ENCODE measurements around the gene SAXO1. TPM values are rescaled to one million over a fixed set of nuclear protein-coding genes. Genes with fewer than 3 reads are reported as not detected.

SAXO1 gene
- total RNA-seq, 1 experiment from 2014 or later: not detected

DNA sequence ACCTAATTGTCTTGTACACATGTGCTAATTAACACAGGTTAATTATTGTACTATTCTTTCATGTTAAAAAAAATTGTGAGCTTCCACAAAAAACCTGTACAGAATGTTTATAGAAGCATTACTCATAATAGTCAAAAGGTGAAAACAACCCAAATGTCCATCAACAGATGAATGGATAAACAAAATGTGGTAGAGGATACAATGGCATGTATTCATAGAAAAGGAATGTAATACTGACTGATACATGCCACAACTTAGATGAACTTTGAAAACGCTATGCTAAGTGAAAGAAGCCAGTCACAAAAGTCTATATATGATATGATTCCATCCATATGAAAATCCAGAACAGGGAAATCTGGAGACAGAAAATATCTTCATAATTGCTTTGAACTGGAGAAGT, 41.8 kb upstream of the SAXO1 start:
- Histone ChIP-seq H3K4me3 (replicated peaks in 1 of 2; ENCODE audit: low read depth in 1 of 2, low read length in 2 of 2) (no peak overlapping the region), H3K79me2 (ENCODE audit: insufficient read depth, low read length) (peaks cover 12% of the 10 kb centered on the region), H4K20me1 (ENCODE audit: insufficient read depth) (no peaks in the 10 kb centered on the region), H3K4me2 (ENCODE audit: low read length) (no peak overlapping the region), H3K27me3 (ENCODE audit: insufficient read depth, low read length) (no peaks in the 10 kb centered on the region), H3K27ac (ENCODE audit: low read depth, low read length) (no peak overlapping the region), H2AFZ (ENCODE audit: low read depth, low read length, poor library complexity, severe bottlenecking) (no peak overlapping the region), H3K9me2 (ENCODE audit: insufficient read depth) (no peaks in the 10 kb centered on the region), H3K9me3 (ENCODE audit: control insufficient read depth in 1 of 2, insufficient read depth in 1 of 2, low read depth in 1 of 2, low read length in 2 of 2) (no peaks in the 10 kb centered on the region), H3K36me3 (ENCODE audit: control insufficient read depth in 1 of 2, insufficient read depth in 2 of 2, low read length in 2 of 2) (peaks cover 36 to 52% of the 10 kb centered on the region in 2 experiments), H3K9ac (ENCODE audit: low read length) (no peak overlapping the region), H3K4me1 (ENCODE audit: control insufficient read depth in 1 of 2, insufficient read depth in 2 of 2, low read length in 2 of 2) (peaks cover 0 to 4% of the 10 kb centered on the region in 2 experiments; a peak in 1 of 4 replicates)
- ChIA-PET POLR2A (no interaction called here), RAD21 (ENCODE audit: low non-redundant PET in 1 of 2, low total read pairs in 2 of 2, uncharacterized antibody in 2 of 2, unreplicated experiment in 2 of 2) (no interaction called here), CTCF (interaction anchor here (1.9 kb wide), 1 partner anchor 11 kb away, joined by 4 read pairs; no protein-coding TSS in a partner anchor)
- no peak for DNase-seq (ENCODE audit: low read depth, low spot score)
- TF ChIP-seq SIN3A (IDR thresholded peaks at IDR 0.05; ENCODE audit: low read depth): no peak
- no peak for TF ChIP-seq ATF3 (IDR thresholded peaks at IDR 0.05)
- TF ChIP-seq JUND (IDR thresholded peaks at IDR 0.05): no peak
- TF ChIP-seq, protein P1, sequence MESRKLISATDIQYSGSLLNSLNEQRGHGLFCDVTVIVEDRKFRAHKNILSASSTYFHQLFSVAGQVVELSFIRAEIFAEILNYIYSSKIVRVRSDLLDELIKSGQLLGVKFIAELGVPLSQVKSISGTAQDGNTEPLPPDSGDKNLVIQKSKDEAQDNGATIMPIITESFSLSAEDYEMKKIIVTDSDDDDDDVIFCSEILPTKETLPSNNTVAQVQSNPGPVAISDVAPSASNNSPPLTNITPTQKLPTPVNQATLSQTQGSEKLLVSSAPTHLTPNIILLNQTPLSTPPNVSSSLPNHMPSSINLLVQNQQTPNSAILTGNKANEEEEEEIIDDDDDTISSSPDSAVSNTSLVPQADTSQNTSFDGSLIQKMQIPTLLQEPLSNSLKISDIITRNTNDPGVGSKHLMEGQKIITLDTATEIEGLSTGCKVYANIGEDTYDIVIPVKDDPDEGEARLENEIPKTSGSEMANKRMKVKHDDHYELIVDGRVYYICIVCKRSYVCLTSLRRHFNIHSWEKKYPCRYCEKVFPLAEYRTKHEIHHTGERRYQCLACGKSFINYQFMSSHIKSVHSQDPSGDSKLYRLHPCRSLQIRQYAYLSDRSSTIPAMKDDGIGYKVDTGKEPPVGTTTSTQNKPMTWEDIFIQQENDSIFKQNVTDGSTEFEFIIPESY (IDR thresholded peaks at IDR 0.05; ENCODE audit: extremely low read depth, insufficient replicate concordance, low read length): no peak
- no peak for TF ChIP-seq POLR2A (IDR thresholded peaks at IDR 0.05; ENCODE audit: borderline replicate concordance, extremely low read depth, insufficient read depth, insufficient read length)
- peak; percentile 61; the same call in 1 of the 2 replicates for ATAC-seq
- no TSS peak for BruUV-seq (replicated peaks)
- intact Hi-C loops (cut with micrococcal nuclease): no loop called here

DNA sequence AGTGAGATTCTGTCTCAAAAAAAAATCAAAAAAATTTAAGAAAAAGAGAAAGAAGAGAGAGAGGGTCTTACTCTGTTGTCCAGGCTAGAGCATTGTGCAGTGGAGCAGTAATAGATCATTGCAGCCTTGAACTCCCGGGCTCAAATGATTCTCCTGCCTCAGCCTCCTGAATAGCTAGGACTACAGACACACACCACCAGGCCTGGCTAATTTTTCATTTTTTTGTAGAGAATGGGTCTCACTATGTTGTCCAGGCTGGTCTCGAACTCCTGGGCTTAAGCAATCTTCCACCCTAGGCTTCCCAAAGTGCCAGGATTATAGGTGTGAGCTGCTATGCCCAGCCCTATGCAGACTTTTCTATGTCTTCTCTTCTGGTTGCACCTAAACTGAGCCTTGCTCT, 41.2 kb upstream of the SAXO1 start:
- CTCF ChIA-PET: interaction anchor here (1.9 kb wide), 1 partner anchor 12 kb away, joined by 4 read pairs; no protein-coding TSS in a partner anchor
- no peak overlapping the region for H3K27ac ChIP-seq (ENCODE audit: low read depth, low read length)
- no peak overlapping the region for H2AFZ ChIP-seq (ENCODE audit: low read depth, low read length, poor library complexity, severe bottlenecking)
- peak; percentile 38; the same call in 1 of the 2 replicates for ATAC-seq
- H3K9me3 ChIP-seq (ENCODE audit: control insufficient read depth in 1 of 2, insufficient read depth in 1 of 2, low read depth in 1 of 2, low read length in 2 of 2): no peaks in the 10 kb centered on the region
- TF ChIP-seq CEBPB (IDR thresholded peaks at IDR 0.05; ENCODE audit: low read depth) (no peak), SP1 (IDR thresholded peaks at IDR 0.05; ENCODE audit: low read depth) (no peak), TCF7L2 (IDR thresholded peaks at IDR 0.05; ENCODE audit: borderline replicate concordance, extremely low read depth, insufficient read depth, insufficient read length) (no peak), SIN3A (IDR thresholded peaks at IDR 0.05; ENCODE audit: low read depth) (no peak), POLR2A (IDR thresholded peaks at IDR 0.05; ENCODE audit: borderline replicate concordance, extremely low read depth, insufficient read depth, insufficient read length) (no peak), EGR1 (IDR thresholded peaks at IDR 0.05; ENCODE audit: low read depth) (no peak)
- peaks cover 12% of the 10 kb centered on the region for H3K79me2 ChIP-seq (ENCODE audit: insufficient read depth, low read length)
- intact Hi-C loops (cut with micrococcal nuclease): no loop called here
- RAD21 ChIA-PET (ENCODE audit: low non-redundant PET in 1 of 2, low total read pairs in 2 of 2, uncharacterized antibody in 2 of 2, unreplicated experiment in 2 of 2): no interaction called here
- H3K4me2 ChIP-seq (ENCODE audit: low read length): no peak overlapping the region
- no peak overlapping the region for H3K4me3 ChIP-seq (replicated peaks in 1 of 2; ENCODE audit: low read depth in 1 of 2, low read length in 2 of 2)
- no peaks in the 10 kb centered on the region for H3K27me3 ChIP-seq (ENCODE audit: insufficient read depth, low read length)
- no peak for DNase-seq (ENCODE audit: low read depth, low spot score)
- POLR2A ChIA-PET: no interaction called here
- no peaks in the 10 kb centered on the region for H4K20me1 ChIP-seq (ENCODE audit: insufficient read depth)
- peaks cover 0 to 4% of the 10 kb centered on the region in 2 experiments; a peak in 1 of 4 replicates for H3K4me1 ChIP-seq (ENCODE audit: control insufficient read depth in 1 of 2, insufficient read depth in 2 of 2, low read length in 2 of 2)
- BruUV-seq (replicated peaks): no TSS peak
- H3K9me2 ChIP-seq (ENCODE audit: insufficient read depth): no peaks in the 10 kb centered on the region
- peaks cover 38 to 54% of the 10 kb centered on the region in 2 experiments for H3K36me3 ChIP-seq (ENCODE audit: control insufficient read depth in 1 of 2, insufficient read depth in 2 of 2, low read length in 2 of 2)
- no peak overlapping the region for H3K9ac ChIP-seq (ENCODE audit: low read length)

Measured in HCT116 (cell line).